Endothelial cell of umbilical vein (primary cell): Measurements from ENCODE around the gene CCDC27. TPM values are rescaled to one million over a fixed set of nuclear protein-coding genes. Genes with fewer than 3 reads are reported as not detected.

ENCODE experiments used
- BruUV-seq: library from RNA; stranded (reverse); fragments of 400-500 nt; replicated peaks from 2 replicates; lab custom pipeline; 2021; lab: Mats Ljungman, UMichigan
- CTCF ChIA-PET: fragments of 300-600, 350-600 bp; sonication (Branson Sonifier 250); formaldehyde crosslinking; loops from one replicate; lab custom pipeline; 2021; ENCODE audit warnings: antibody characterized with exemption, inconsistent platforms; lab: Charles Lee
- POLR2A ChIA-PET: fragments of 300-600, 350-600 bp; sonication (Branson Sonifier 250); formaldehyde crosslinking; loops from one replicate; lab custom pipeline; 2021; ENCODE audit warnings: antibody characterized with exemption, inconsistent platforms; lab: Charles Lee
- DNase-seq: peaks from one replicate; pipeline ENCODE4 v3.0.0-alpha.2; 2011; ENCODE audit warnings: low read depth, low spot score
- FAIRE-seq: peaks from 2 replicates; lab custom pipeline; 2011; peaks lifted over from hg19 to GRCh38; lab: Jason Lieb, UNC
- H2AFZ ChIP-seq: 2 replicates; pipeline ENCODE4 v1.6.0; 2012; ENCODE audit warnings: low read depth, low read length, control low read depth, inconsistent platforms
- H3K27ac ChIP-seq: 2 replicates; pipeline ENCODE4 v1.5.1; 2011; ENCODE audit warnings: low read depth, mild to moderate bottlenecking, control low read depth, low read length, moderate library complexity; ENCODE audit not compliant: insufficient read depth
- H3K27me3 ChIP-seq, 2 experiments: 2 replicates each; pipeline versions ENCODE4 v1.6.0 to v1.6.1; 2011; ENCODE audit warnings: low read length in 2 of 2, mixed read lengths in 1 of 2; ENCODE audit not compliant: control insufficient read depth in 2 of 2, insufficient read depth in 2 of 2
- H3K36me3 ChIP-seq, 2 experiments: 2 replicates in 1 of 2; 3 replicates in 1 of 2; pipeline ENCODE4 v1.5.1; 2011; ENCODE audit warnings: low read length in 2 of 2, mild to moderate bottlenecking in 1 of 2, moderate library complexity in 1 of 2; ENCODE audit not compliant: control insufficient read depth in 2 of 2, insufficient read depth in 2 of 2; ENCODE audit errors: extremely low read depth in 1 of 2
- H3K4me1 ChIP-seq: 3 replicates; pipeline ENCODE4 v1.5.1; 2011; ENCODE audit warnings: mild to moderate bottlenecking, low read length; ENCODE audit not compliant: control insufficient read depth, insufficient read depth; ENCODE audit errors: extremely low read depth
- H3K4me2 ChIP-seq: 2 replicates; pipeline ENCODE4 v1.6.1; 2011; ENCODE audit warnings: low read length, control low read depth, mixed read lengths; ENCODE audit not compliant: insufficient read depth
- H3K4me3 ChIP-seq, 3 experiments: fragments of 200-600 bp in 1 of 3; sonication (generic), shearing (Covaris generic) in 1 of 3; replicated peaks in 1 of 3; 2 replicates each; pipeline ENCODE4 v1.5.1; 2011 to 2016; ENCODE audit warnings: control low read depth in 3 of 3, low read length in 3 of 3, mild to moderate bottlenecking in 2 of 3, inconsistent platforms in 1 of 3, low read depth in 1 of 3, moderate library complexity in 1 of 3; ENCODE audit not compliant: insufficient read depth in 1 of 3
- H3K79me2 ChIP-seq: 2 replicates; pipeline ENCODE4 v1.6.0; 2012; ENCODE audit warnings: low read length, inconsistent platforms; ENCODE audit not compliant: control insufficient read depth, insufficient read depth
- H3K9ac ChIP-seq: replicated peaks from 2 replicates; pipeline ENCODE3; 2011; ENCODE audit warnings: low read length, control low read depth; ENCODE audit not compliant: insufficient read depth; ENCODE audit errors: extremely low read depth
- H3K9me1 ChIP-seq: replicated peaks from 3 replicates; pipeline ENCODE4 v1.6.0; 2011; ENCODE audit warnings: mild to moderate bottlenecking, low read length; ENCODE audit not compliant: control insufficient read depth, insufficient read depth; ENCODE audit errors: extremely low read depth
- H3K9me3 ChIP-seq: replicated peaks from 2 replicates; pipeline ENCODE4 v1.5.1; 2012; ENCODE audit warnings: low read length, inconsistent platforms; ENCODE audit not compliant: control insufficient read depth, insufficient read depth
- H4K20me1 ChIP-seq: replicated peaks from 2 replicates; pipeline ENCODE3; 2011; ENCODE audit warnings: mild to moderate bottlenecking, low read length; ENCODE audit not compliant: control insufficient read depth, insufficient read depth; ENCODE audit errors: extremely low read depth
- CTCF ChIP-seq, 2 donors: IDR thresholded peaks; 1 replicate in 1 of 2; 2 replicates in 1 of 2; pipeline ENCODE4 v1.5.1; 2011; ENCODE audit warnings: low read length in 2 of 2, mild to moderate bottlenecking in 2 of 2, moderate library complexity in 2 of 2, control low read depth in 1 of 2, inconsistent platforms in 1 of 2, low read depth in 1 of 2; ENCODE audit not compliant: insufficient read depth in 1 of 2; ENCODE audit errors: extremely low read depth in 1 of 2
- EZH2 ChIP-seq: IDR thresholded peaks from 2 replicates; pipeline ENCODE4 v1.6.1; 2012; ENCODE audit warnings: borderline replicate concordance, low read depth, mild to moderate bottlenecking, moderate library complexity, low read length, inconsistent platforms; ENCODE audit not compliant: severe bottlenecking
- FOS ChIP-seq: IDR thresholded peaks from 2 replicates; pipeline ENCODE4 v1.6.1; 2011; ENCODE audit warnings: mild to moderate bottlenecking, low read length, moderate library complexity, borderline replicate concordance; ENCODE audit not compliant: insufficient read depth
- GATA2 ChIP-seq: IDR thresholded peaks from 2 replicates; pipeline ENCODE4 v1.7.0; 2011; ENCODE audit warnings: low read depth, mild to moderate bottlenecking, moderate library complexity, mixed read lengths, low read length; ENCODE audit not compliant: insufficient read length, insufficient read depth
- JUN ChIP-seq: IDR thresholded peaks from 2 replicates; pipeline ENCODE4 v1.6.1; 2011; ENCODE audit warnings: borderline replicate concordance, low read depth; ENCODE audit not compliant: insufficient read length, insufficient read depth
- MAX ChIP-seq: IDR thresholded peaks from 2 replicates; pipeline ENCODE4 v1.6.1; 2011; ENCODE audit not compliant: insufficient read depth, insufficient read length
- MYC ChIP-seq: IDR thresholded peaks from one replicate; pipeline ENCODE4 v1.6.1; 2011; ENCODE audit warnings: mild to moderate bottlenecking, low read depth, low read length
- POLR2A ChIP-seq: IDR thresholded peaks from 2 replicates; pipeline ENCODE4 v1.6.1; 2012; ENCODE audit warnings: low read depth, mild to moderate bottlenecking, control low read depth, low read length
- POLR2AphosphoS5 ChIP-seq: IDR thresholded peaks from 2 replicates; pipeline ENCODE4 v1.6.1; 2012; ENCODE audit warnings: low read depth, mild to moderate bottlenecking, control low read depth, low read length, moderate library complexity; ENCODE audit not compliant: insufficient read depth
- dilution Hi-C: fragments of 300-500 bp; cut with MboI; formaldehyde crosslinking; loops from one replicate; pipeline ENCODE4 v1.15.0; 2019; ENCODE audit warnings: low sequenced_read_pairs; ENCODE audit not compliant: extremely low pct_ligation_motif_present
- intact Hi-C: fragments of 100-400 bp; cut with micrococcal nuclease; formaldehyde crosslinking; loops from one replicate; pipeline ENCODE4 v1.10.0; 2022
- polyA plus RNA-seq, 4 experiments: library from polyadenylated mRNA; depleted of rRNA in 3 of 4; stranded (reverse) in 3 of 4; unstranded in 1 of 4; fragments of >200 nt; gene quantifications; 2 replicates each; pipeline versions ENCODE4 v1.2.1 to v1.2.3, GENCODE V29; 2011 to 2012; ENCODE audit warnings: missing spikeins in 1 of 4
- total RNA-seq: library from RNA; stranded (reverse); gene quantifications from 2 replicates; pipeline ENCODE4 v1.2.3, GENCODE V29; 2021

Gene CCDC27
- total and polyA plus RNA-seq, 2 donors (not counting 3 experiments of a cell fraction or from before 2014, with no cell fraction given) = not detected

GRCh38 chr1:3787745-3788605, 35.7 kb downstream of the CCDC27 start:
- H3K4me3 ChIP-seq = no peak overlapping the region
- DNase-seq (no peak), FAIRE-seq (no peak)
- H4K20me1 ChIP-seq = no peaks in the 10 kb centered on the region
- peaks cover 0 to 26% of the 10 kb centered on the region in 2 experiments for H3K36me3 ChIP-seq
- H2AFZ ChIP-seq = no peak overlapping the region
- TF ChIP-seq MAX (no peak), FOS (no peak)
- H3K27ac ChIP-seq = no peak overlapping the region
- H3K27me3 ChIP-seq = no peaks in the 10 kb centered on the region
- dilution Hi-C loops = no loop called here
- H3K4me2 ChIP-seq = no peak overlapping the region
- H3K4me1 ChIP-seq = no peaks in the 10 kb centered on the region
- H3K9me3 ChIP-seq = no peaks in the 10 kb centered on the region
- ChIA-PET POLR2A (no interaction called here), CTCF (interaction anchor here (1.1 kb wide), 1 partner anchor 8 kb away, joined by 4 read pairs; the partner anchor contains the start of gene LRRC47)
- no peaks in the 10 kb centered on the region for H3K9me1 ChIP-seq
- intact Hi-C loops = no loop called here
- no TSS peak for BruUV-seq
- no peak overlapping the region for H3K9ac ChIP-seq
- peaks cover 24% of the 10 kb centered on the region for H3K79me2 ChIP-seq

GRCh38 chr1:3788756-3789420, 36.6 kb downstream of the CCDC27 start:
- dilution Hi-C loops (no loop called here), intact Hi-C loops (no loop called here)
- Histone ChIP-seq H3K79me2 (peaks cover 33% of the 10 kb centered on the region), H3K27me3 (no peaks in the 10 kb centered on the region), H3K4me1 (no peaks in the 10 kb centered on the region), H3K4me2 (no peak overlapping the region), H3K9me1 (no peaks in the 10 kb centered on the region), H3K36me3 (peaks cover 0 to 21% of the 10 kb centered on the region in 2 experiments), H3K9ac (no peak overlapping the region), H3K9me3 (no peaks in the 10 kb centered on the region), H3K4me3 (no peak overlapping the region), H3K27ac (no peak overlapping the region), H2AFZ (no peak overlapping the region), H4K20me1 (no peaks in the 10 kb centered on the region)
- POLR2A ChIA-PET = no interaction called here
- DNase-seq = no peak
- TF ChIP-seq MYC = no peak
- TF ChIP-seq MAX = no peak
- TF ChIP-seq POLR2AphosphoS5 = no peak
- TF ChIP-seq EZH2 = no peak
- TF ChIP-seq GATA2 = no peak
- no peak for TF ChIP-seq FOS
- no peak for TF ChIP-seq CTCF (IDR thresholded peaks at IDR 0.05; ENCODE audit: extremely low read depth in 1 of 2, insufficient read depth in 1 of 2, low read depth in 1 of 2, low read length in 2 of 2)
- no peak for TF ChIP-seq JUN
- TF ChIP-seq POLR2A = no peak
- no peak for FAIRE-seq
- CTCF ChIA-PET = no interaction called here
- no TSS peak for BruUV-seq
